ENCODE data around the gene CCNA1.

The CCNA1 gene

DNA sequence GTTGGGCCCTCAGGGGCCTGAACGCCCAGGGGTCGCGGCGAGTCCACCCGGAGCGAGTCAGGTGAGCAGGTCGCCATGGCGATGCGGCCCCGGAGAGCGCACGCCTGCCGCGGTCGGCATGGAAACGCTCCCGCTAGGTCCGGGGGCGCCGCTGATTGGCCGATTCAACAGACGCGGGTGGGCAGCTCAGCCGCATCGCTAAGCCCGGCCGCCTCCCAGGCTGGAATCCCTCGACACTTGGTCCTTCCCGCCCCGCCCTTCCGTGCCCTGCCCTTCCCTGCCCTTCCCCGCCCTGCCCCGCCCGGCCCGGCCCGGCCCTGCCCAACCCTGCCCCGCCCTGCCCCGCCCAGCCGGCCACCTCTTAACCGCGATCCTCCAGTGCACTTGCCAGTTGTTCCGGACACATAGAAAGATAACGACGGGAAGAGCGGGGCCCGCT, at the start of gene CCNA1:
Gene CCNA1 (plus strand): TSS at position 390 of the 439 bp plus-strand sequence. CDS start 562 bp downstream, outside the sequence.
- DNase-seq = no peak

DNA sequence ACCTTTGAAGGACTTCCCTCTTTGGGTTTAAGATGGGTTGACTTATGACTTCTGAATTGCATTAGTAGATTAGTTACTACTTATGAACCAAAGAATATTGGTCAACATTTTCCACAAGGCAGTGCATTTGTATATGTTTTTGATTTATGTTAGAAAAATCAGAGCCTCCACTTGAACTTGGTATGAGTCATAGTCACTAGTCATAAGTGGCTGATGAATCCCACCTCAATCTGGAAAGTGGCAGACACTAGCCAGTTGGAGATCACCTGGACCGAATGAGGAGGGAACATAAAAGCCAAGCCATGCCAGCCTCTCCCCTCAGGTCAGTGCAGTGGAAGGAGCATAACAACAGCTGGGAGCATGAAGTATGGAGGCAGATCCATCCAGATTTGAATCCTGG, 46.8 kb upstream of the CCNA1 start:
- DNase-seq = no peak

DNA sequence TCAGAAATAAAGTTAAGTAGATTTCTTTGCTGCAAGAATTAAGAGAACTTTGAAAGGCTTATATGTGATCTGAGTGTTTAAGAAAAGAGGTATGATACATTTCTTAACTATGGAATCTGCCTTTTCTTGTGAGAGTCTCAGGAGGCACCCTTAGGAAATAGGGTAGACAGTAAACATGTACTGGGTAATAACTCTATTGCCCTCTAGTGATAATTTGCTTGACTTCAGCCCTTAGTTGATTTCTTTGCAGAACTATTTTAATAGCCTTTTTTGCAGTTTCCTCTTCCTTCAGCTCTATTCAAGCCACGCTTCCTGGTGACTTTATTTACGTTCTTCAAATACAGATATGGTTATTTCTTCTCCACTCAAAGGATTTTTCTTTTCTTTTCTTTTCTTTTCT, 37.0 kb upstream of the CCNA1 start:
- no peak for DNase-seq

- DNase-seq = no peak
Measured at GRCh38 chr13:36405151-36405550, 27.1 kb upstream of the CCNA1 start.

- DNase-seq = no peak
Measured at GRCh38 chr13:36412736-36413135, 19.6 kb upstream of the CCNA1 start.

DNA sequence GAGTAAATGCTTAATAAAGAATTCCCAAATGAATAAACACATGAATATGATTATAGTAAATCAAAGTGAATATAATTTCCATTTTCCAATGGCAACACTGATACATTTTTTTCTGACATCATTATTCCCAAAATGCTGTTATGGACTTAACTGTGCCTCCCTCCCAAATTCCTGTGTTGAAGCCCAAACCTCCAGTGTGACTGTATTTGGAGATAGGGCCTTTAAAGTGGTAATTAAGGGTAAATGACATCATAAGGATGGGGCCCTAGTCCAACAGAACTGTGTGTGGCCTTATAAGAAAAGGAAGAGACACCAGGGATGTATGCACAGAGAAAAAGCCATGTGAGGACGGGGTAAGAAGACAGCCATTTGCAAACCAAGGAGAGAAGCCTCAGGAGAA, 19.1 kb upstream of the CCNA1 start:
- no peak for DNase-seq

- no peak for DNase-seq
Measured at GRCh38 chr13:36414461-36414860, 17.8 kb upstream of the CCNA1 start.

DNA sequence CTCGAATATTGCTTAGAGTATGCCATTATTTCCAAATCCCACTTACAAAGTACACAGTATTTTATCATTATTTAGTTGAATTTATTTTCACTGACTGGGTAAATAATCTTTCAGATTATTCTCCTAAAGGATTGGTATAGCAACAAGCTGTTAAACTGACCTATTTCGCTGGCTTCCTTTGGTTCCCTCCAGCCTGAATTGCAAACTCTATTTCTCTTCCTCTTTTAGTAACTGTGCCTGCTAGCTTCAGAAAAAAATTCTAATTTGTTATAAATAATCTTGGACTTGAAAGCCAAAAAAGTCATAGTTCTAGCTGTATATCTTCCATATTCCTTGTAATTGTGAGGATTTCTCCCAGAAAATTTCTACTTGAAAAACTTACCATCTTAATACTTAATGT, 15.0 kb upstream of the CCNA1 start:
- DNase-seq = no peak

- DNase-seq = no peak
Measured at GRCh38 chr13:36418022-36418805, 14.1 kb upstream of the CCNA1 start.

DNA sequence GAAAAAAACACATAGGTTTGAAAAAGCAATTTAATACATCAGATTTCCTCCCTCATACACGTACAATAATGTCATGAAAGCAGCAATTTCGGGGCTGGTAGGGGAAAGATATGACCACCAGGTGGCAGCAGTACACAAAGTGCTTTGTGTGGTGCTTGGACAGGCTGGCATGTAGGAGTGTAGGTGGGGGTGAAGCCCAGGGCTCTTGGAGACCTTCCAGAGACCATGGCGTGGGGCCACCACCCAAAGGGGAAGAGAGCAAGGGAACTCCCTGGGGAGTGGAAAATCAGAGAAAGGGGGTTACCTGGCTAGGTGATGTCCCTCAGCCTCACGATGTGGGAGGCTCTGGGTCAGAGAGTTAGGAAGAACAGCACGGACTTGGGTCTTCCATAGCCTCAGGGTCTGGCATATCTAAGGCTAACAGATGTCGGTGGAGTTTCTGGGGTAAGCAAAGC, 11.8 kb upstream of the CCNA1 start:
- peak; percentile 76 for DNase-seq

DNA sequence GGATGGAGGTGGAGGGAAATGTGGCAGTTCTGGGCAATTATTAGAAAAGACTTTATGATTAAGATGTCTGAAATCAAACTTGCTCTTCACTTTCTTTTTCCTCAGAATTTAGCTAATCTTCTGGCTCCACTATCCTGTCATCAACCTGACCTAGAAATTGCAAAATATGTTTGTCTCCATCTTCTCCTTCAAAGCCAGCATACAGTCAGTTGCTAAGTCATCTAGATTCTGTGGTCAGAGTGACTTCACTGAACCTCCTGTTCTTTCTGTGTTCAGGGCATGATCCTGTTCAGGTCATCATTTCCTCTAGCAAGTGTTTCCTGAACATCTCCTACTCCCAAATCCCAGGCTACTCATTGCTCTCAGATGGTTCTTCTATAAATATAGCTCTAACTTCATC, 10.8 kb upstream of the CCNA1 start:
- DNase-seq = no peak

- no peak for DNase-seq
Measured at GRCh38 chr13:36428086-36428485, 4.2 kb upstream of the CCNA1 start.

GRCh38 chr13:36430247-36431203, 1.8 kb upstream of the CCNA1 start:
- DNase-seq = no peak

DNA sequence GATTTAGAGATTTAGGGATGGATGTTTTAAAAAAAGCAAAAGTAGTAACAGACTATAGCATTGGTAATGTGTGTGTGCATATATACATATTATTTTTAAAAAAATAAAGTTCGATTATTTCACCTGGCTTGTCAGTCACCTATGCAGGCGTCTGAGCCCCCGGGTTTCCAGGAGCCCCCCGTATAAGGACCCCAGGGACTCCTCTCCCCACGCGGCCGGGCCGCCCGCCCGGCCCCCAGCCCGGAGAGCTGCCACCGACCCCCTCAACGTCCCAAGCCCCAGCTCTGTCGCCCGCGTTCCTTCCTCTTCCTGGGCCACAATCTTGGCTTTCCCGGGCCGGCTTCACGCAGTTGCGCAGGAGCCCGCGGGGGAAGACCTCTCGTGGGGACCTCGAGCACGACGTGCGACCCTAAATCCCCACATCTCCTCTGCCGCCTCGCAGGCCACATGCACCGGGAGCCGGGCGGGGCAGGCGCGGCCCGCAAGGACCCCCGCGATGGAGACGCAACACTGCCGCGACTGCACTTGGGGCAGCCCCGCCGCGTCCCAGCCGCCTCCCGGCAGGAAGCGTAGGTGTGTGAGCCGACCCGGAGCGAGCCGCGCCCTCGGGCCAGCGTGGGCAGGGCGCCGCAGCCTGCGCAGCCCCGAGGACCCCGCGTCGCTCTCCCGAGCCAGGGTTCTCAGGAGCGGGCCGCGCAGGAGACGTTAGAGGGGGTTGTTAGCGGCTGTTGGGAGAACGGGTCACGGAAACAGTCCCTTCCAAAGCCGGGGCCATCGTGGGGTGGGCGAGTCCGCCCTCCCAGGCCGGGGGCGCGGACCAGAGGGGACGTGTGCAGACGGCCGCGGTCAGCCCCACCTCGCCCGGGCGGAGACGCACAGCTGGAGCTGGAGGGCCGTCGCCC, 840 bp upstream of the CCNA1 start:
- DNase-seq = no peak

GRCh38 chr13:36436811-36437210, 4.5 kb downstream of the CCNA1 start:
- no peak for DNase-seq

GRCh38 chr13:36438594-36439483, 6.5 kb downstream of the CCNA1 start:
- no peak for DNase-seq

DNA sequence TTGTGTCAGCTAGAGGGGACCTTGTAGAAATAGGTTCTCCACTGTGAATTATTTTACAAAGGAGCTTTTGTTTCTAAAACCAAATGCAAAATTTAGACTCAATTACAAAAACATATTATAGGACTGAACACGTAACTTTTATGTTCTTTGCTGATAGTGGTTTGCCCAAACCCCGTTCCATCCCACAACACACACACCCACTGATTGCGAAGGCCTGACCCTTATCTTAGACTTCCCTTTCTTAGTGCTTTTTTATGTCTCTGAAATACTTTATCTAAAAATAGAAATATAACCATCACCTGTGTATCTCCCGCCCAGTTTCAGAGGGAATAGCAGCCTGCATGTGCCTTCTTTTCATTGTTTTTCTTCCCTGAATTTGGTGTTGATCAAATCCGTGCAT, 13.0 kb downstream of the CCNA1 start:
- DNase-seq = no peak

DNA sequence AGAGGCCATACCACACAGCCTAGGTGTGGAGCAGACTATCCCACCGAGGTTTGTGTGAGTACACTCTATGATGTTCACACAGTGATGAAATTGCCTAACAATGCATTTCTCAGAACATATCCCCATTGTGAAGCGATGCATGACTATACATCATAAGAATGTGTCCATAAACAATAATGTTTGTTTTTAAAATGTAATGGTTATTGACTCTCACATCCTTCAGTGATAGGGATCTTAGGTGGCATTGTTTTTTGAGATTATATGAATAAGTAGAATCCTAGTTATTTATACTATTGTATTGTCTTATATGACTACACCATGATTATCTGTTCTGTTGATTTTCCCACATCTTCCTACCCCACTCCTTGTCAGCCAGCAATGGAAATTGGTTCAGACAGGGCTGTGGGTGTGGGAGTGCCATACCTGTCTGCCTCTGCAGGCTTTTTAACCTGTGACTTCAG, 13.6 kb downstream of the CCNA1 start:
- DNase-seq = peak; percentile 35

DNA sequence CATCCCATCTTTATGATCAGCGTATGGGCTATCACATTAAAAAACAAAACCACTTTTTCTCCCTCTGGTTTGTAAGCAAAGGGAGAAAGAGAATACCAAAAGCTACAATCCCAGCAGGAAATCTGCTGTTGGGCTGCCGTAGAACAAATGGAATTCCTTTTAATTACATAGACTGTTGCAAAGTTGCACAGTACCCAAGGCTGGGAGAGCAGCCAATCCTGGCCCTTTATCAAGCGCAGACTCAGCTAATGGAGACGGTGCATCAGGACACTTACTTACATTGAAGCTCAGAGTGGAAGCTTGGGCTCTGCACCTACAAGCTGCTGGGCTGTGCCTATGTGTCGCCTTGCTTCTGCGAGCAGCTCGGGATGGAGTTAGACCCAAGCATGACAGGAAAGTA, 15.2 kb downstream of the CCNA1 start:
- DNase-seq = no peak

GRCh38 chr13:36450534-36450933, 18.2 kb downstream of the CCNA1 start:
- DNase-seq = no peak

GRCh38 chr13:36453516-36453915, 21.2 kb downstream of the CCNA1 start:
- DNase-seq = no peak

- no peak for DNase-seq
Measured at GRCh38 chr13:36454121-36454520, 21.8 kb downstream of the CCNA1 start.

All from NK-92 treated with Interleukin-12 subunit alpha and Interleukin-12 subunit beta, amount 100 ng/mL, for 24 hours (cell line).